Measurements from ENCODE around the gene GALNT10. TPM values are rescaled to one million over a fixed set of nuclear protein-coding genes. Genes with fewer than 3 reads are reported as not detected.

Gene GALNT10
- total RNA-seq, 1 donor from 2014 or later, result 57.6 TPM

DNA sequence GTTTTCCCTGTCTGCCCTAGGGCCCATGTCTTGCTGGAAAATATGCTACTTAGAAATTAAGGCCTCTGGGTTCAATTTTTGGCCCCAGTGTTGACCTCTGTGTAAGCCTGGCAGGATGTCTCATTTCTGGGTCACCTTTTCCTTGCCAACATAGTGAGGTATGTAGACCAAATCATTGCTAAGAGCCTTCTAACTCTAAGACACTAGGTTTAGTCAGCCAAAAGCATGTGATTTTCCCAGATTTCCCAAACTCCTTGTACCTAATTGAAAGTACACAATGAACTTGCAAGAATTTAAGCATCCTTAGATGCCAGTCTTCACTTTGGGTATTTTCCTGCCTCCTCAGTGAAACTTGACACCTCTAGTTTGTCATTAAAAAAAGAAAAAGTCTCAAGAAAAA is 77.0 kb downstream of the GALNT10 start:
- no peaks in the 10 kb centered on the region for H3K9me3 ChIP-seq
- intact Hi-C loops (cut with DNase I), result no loop called here
- H3K27me3 ChIP-seq (ENCODE audit: low read depth), result no peaks in the 10 kb centered on the region
- TF ChIP-seq, protein P1, sequence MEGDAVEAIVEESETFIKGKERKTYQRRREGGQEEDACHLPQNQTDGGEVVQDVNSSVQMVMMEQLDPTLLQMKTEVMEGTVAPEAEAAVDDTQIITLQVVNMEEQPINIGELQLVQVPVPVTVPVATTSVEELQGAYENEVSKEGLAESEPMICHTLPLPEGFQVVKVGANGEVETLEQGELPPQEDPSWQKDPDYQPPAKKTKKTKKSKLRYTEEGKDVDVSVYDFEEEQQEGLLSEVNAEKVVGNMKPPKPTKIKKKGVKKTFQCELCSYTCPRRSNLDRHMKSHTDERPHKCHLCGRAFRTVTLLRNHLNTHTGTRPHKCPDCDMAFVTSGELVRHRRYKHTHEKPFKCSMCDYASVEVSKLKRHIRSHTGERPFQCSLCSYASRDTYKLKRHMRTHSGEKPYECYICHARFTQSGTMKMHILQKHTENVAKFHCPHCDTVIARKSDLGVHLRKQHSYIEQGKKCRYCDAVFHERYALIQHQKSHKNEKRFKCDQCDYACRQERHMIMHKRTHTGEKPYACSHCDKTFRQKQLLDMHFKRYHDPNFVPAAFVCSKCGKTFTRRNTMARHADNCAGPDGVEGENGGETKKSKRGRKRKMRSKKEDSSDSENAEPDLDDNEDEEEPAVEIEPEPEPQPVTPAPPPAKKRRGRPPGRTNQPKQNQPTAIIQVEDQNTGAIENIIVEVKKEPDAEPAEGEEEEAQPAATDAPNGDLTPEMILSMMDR (IDR thresholded peaks at IDR 0.05), result no peak
- no peak overlapping the region for H3K27ac ChIP-seq
- no peak overlapping the region for H3K4me3 ChIP-seq
- no peaks in the 10 kb centered on the region for H3K36me3 ChIP-seq
- DNase-seq, result no peak
- H3K4me1 ChIP-seq, result peaks cover 17% of the 10 kb centered on the region
- ATAC-seq, result no peak

DNA sequence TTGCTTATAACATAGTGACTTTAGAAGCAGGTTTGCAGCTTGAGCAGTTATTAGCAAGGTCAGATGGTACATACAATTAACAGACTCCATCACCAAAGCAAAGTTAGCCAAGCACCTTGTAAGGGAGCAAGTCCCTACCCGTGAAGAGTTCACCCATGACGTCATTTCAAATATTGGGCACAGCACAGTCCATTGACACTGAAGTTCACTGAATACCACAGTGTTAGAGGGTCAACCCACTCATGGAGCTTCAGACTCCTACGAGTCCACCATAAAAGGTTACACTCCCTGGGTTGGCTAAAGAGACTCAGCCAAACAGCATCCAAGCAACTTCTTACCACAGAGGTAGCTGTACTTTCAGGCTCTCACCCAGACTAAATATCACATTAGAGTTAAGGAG is 77.5 kb downstream of the GALNT10 start:
- intact Hi-C loops (cut with DNase I), result no loop called here
- Histone ChIP-seq H3K36me3 (no peaks in the 10 kb centered on the region), H3K9me3 (no peaks in the 10 kb centered on the region), H3K27ac (no peak overlapping the region), H3K4me1 (peaks cover 22% of the 10 kb centered on the region), H3K27me3 (ENCODE audit: low read depth) (no peaks in the 10 kb centered on the region), H3K4me3 (no peak overlapping the region)
- ATAC-seq (no peak), DNase-seq (no peak)
- TF ChIP-seq, protein P1 (IDR thresholded peaks at IDR 0.05), result no peak

DNA sequence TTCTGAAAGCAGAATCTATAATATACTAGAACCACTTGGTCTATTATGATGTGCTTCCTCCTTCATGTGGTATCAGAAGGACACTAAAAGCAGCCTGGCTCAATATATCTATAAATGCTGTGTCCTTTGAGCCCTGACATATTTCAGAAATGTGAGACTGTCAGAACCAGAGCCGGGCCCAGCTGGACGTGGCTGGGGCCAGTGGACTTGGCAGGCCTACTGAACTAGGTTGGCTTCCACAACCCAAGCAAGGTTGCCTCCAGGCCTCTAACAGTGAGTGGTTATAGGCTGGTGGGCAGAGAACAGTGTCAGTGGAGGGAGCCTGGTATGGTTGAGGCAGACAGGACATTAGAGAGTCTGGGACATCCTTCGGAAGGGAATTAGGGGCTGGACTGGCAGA is 78.9 kb downstream of the GALNT10 start:
- ATAC-seq (no peak), DNase-seq (no peak)
- Histone ChIP-seq H3K4me1 (peaks cover 26% of the 10 kb centered on the region), H3K36me3 (no peaks in the 10 kb centered on the region), H3K27me3 (ENCODE audit: low read depth) (no peaks in the 10 kb centered on the region), H3K9me3 (no peaks in the 10 kb centered on the region), H3K4me3 (no peak overlapping the region), H3K27ac (no peak overlapping the region)
- intact Hi-C loops (cut with DNase I), result no loop called here
- TF ChIP-seq, protein P1 (IDR thresholded peaks at IDR 0.05), result no peak

DNA sequence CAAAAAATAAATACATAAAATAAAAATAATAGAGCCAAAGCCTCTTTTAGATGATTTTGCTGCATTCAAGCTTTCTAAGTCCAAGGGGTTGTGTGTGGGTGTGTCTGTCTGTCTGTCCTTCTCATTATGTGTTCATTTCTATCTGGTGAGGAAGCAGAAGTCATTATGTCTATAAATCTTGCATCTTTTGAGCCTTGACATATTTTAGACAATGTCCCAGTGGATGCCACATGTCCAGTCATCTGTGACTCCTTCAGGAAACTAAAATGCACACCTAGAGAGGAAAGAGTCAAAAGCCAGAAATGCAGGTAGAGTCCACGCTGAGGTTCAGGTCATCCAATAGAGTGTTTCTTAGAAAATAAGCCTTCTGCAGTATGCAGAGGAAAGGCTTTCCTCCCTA is 80.9 kb downstream of the GALNT10 start:
- H3K4me3 ChIP-seq, result no peak overlapping the region
- H3K9me3 ChIP-seq, result no peaks in the 10 kb centered on the region
- no peak overlapping the region for H3K27ac ChIP-seq
- DNase-seq, result no peak
- H3K27me3 ChIP-seq (ENCODE audit: low read depth), result no peaks in the 10 kb centered on the region
- H3K36me3 ChIP-seq, result no peaks in the 10 kb centered on the region
- intact Hi-C loops (cut with DNase I), result no loop called here
- no peak for ATAC-seq
- TF ChIP-seq, protein P1 (IDR thresholded peaks at IDR 0.05), result no peak
- peaks cover 26% of the 10 kb centered on the region for H3K4me1 ChIP-seq

DNA sequence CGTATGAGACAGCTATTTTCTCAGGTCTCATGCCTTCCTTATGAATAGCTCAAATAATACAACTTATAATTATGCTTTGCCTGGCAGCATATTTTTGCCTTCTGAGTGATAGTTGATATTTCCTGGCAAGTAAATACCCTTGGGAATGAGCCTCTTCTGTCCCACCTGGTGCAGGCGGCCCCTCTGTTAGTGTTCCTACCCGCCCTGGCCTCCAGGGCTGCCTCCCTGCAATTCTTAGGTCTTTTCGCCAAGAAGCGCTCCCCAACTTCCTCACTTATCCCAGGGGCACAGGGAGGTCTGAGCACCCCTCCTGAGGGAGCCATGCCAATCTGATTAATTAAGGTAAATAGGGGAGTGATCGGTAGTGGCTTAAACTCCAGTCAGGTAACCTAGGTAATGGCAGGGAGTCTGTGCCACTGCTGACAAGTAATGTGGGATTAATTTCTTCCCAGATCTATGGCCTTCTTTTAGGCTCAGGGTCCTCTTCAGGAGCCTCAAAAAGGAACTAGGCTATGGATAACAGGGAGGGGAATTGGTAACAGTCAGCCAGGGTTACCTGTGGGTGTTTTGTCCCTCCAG is 81.5 kb downstream of the GALNT10 start:
- intact Hi-C loops (cut with DNase I), result no loop called here
- Histone ChIP-seq H3K4me3 (no peak overlapping the region), H3K27me3 (ENCODE audit: low read depth) (no peaks in the 10 kb centered on the region), H3K9me3 (no peaks in the 10 kb centered on the region), H3K4me1 (peaks cover 26% of the 10 kb centered on the region), H3K36me3 (no peaks in the 10 kb centered on the region), H3K27ac (no peak overlapping the region)
- TF ChIP-seq, protein P1 (IDR thresholded peaks at IDR 0.05), result no peak
- DNase-seq, result no peak
- ATAC-seq, result no peak

All from lower lobe of right lung (tissue), 2 donors.